Endothelial cell of umbilical vein (primary cell): ENCODE data around the gene EFNA2. TPM values are rescaled to one million over a fixed set of nuclear protein-coding genes. Genes with fewer than 3 reads are reported as not detected.

Source experiments
- BruUV-seq: library from RNA; stranded (reverse); fragments of 400-500 nt; replicated peaks from 2 replicates; lab custom pipeline; 2021; lab: Mats Ljungman, UMichigan
- CTCF ChIA-PET: fragments of 300-600, 350-600 bp; sonication (Branson Sonifier 250); formaldehyde crosslinking; loops from one replicate; lab custom pipeline; 2021; ENCODE audit warnings: antibody characterized with exemption, inconsistent platforms; lab: Charles Lee
- POLR2A ChIA-PET: fragments of 300-600, 350-600 bp; sonication (Branson Sonifier 250); formaldehyde crosslinking; loops from one replicate; lab custom pipeline; 2021; ENCODE audit warnings: antibody characterized with exemption, inconsistent platforms; lab: Charles Lee
- DNase-seq: peaks from one replicate; pipeline ENCODE4 v3.0.0-alpha.2; 2011; ENCODE audit warnings: low read depth, low spot score
- FAIRE-seq: peaks from 2 replicates; lab custom pipeline; 2011; peaks lifted over from hg19 to GRCh38; lab: Jason Lieb, UNC
- H2AFZ ChIP-seq: 2 replicates; pipeline ENCODE4 v1.6.0; 2012; ENCODE audit warnings: low read depth, low read length, control low read depth, inconsistent platforms
- H3K27ac ChIP-seq: 2 replicates; pipeline ENCODE4 v1.5.1; 2011; ENCODE audit warnings: low read depth, mild to moderate bottlenecking, control low read depth, low read length, moderate library complexity; ENCODE audit not compliant: insufficient read depth
- H3K27me3 ChIP-seq, 2 experiments: 2 replicates each; pipeline versions ENCODE4 v1.6.0 to v1.6.1; 2011; ENCODE audit warnings: low read length in 2 of 2, mixed read lengths in 1 of 2; ENCODE audit not compliant: control insufficient read depth in 2 of 2, insufficient read depth in 2 of 2
- H3K36me3 ChIP-seq, 2 experiments: 2 replicates in 1 of 2; 3 replicates in 1 of 2; pipeline ENCODE4 v1.5.1; 2011; ENCODE audit warnings: low read length in 2 of 2, mild to moderate bottlenecking in 1 of 2, moderate library complexity in 1 of 2; ENCODE audit not compliant: control insufficient read depth in 2 of 2, insufficient read depth in 2 of 2; ENCODE audit errors: extremely low read depth in 1 of 2
- H3K4me1 ChIP-seq: 3 replicates; pipeline ENCODE4 v1.5.1; 2011; ENCODE audit warnings: mild to moderate bottlenecking, low read length; ENCODE audit not compliant: control insufficient read depth, insufficient read depth; ENCODE audit errors: extremely low read depth
- H3K4me2 ChIP-seq: 2 replicates; pipeline ENCODE4 v1.6.1; 2011; ENCODE audit warnings: low read length, control low read depth, mixed read lengths; ENCODE audit not compliant: insufficient read depth
- H3K4me3 ChIP-seq, 3 experiments: fragments of 200-600 bp in 1 of 3; sonication (generic), shearing (Covaris generic) in 1 of 3; replicated peaks in 1 of 3; 2 replicates each; pipeline ENCODE4 v1.5.1; 2011 to 2016; ENCODE audit warnings: control low read depth in 3 of 3, low read length in 3 of 3, mild to moderate bottlenecking in 2 of 3, inconsistent platforms in 1 of 3, low read depth in 1 of 3, moderate library complexity in 1 of 3; ENCODE audit not compliant: insufficient read depth in 1 of 3
- H3K79me2 ChIP-seq: 2 replicates; pipeline ENCODE4 v1.6.0; 2012; ENCODE audit warnings: low read length, inconsistent platforms; ENCODE audit not compliant: control insufficient read depth, insufficient read depth
- H3K9ac ChIP-seq: replicated peaks from 2 replicates; pipeline ENCODE3; 2011; ENCODE audit warnings: low read length, control low read depth; ENCODE audit not compliant: insufficient read depth; ENCODE audit errors: extremely low read depth
- H3K9me1 ChIP-seq: replicated peaks from 3 replicates; pipeline ENCODE4 v1.6.0; 2011; ENCODE audit warnings: mild to moderate bottlenecking, low read length; ENCODE audit not compliant: control insufficient read depth, insufficient read depth; ENCODE audit errors: extremely low read depth
- H3K9me3 ChIP-seq: replicated peaks from 2 replicates; pipeline ENCODE4 v1.5.1; 2012; ENCODE audit warnings: low read length, inconsistent platforms; ENCODE audit not compliant: control insufficient read depth, insufficient read depth
- H4K20me1 ChIP-seq: replicated peaks from 2 replicates; pipeline ENCODE3; 2011; ENCODE audit warnings: mild to moderate bottlenecking, low read length; ENCODE audit not compliant: control insufficient read depth, insufficient read depth; ENCODE audit errors: extremely low read depth
- CTCF ChIP-seq, 2 donors: IDR thresholded peaks; 1 replicate in 1 of 2; 2 replicates in 1 of 2; pipeline ENCODE4 v1.5.1; 2011; ENCODE audit warnings: low read length in 2 of 2, mild to moderate bottlenecking in 2 of 2, moderate library complexity in 2 of 2, control low read depth in 1 of 2, inconsistent platforms in 1 of 2, low read depth in 1 of 2; ENCODE audit not compliant: insufficient read depth in 1 of 2; ENCODE audit errors: extremely low read depth in 1 of 2
- EZH2 ChIP-seq: IDR thresholded peaks from 2 replicates; pipeline ENCODE4 v1.6.1; 2012; ENCODE audit warnings: borderline replicate concordance, low read depth, mild to moderate bottlenecking, moderate library complexity, low read length, inconsistent platforms; ENCODE audit not compliant: severe bottlenecking
- FOS ChIP-seq: IDR thresholded peaks from 2 replicates; pipeline ENCODE4 v1.6.1; 2011; ENCODE audit warnings: mild to moderate bottlenecking, low read length, moderate library complexity, borderline replicate concordance; ENCODE audit not compliant: insufficient read depth
- GATA2 ChIP-seq: IDR thresholded peaks from 2 replicates; pipeline ENCODE4 v1.7.0; 2011; ENCODE audit warnings: low read depth, mild to moderate bottlenecking, moderate library complexity, mixed read lengths, low read length; ENCODE audit not compliant: insufficient read length, insufficient read depth
- JUN ChIP-seq: IDR thresholded peaks from 2 replicates; pipeline ENCODE4 v1.6.1; 2011; ENCODE audit warnings: borderline replicate concordance, low read depth; ENCODE audit not compliant: insufficient read length, insufficient read depth
- MAX ChIP-seq: IDR thresholded peaks from 2 replicates; pipeline ENCODE4 v1.6.1; 2011; ENCODE audit not compliant: insufficient read depth, insufficient read length
- MYC ChIP-seq: IDR thresholded peaks from one replicate; pipeline ENCODE4 v1.6.1; 2011; ENCODE audit warnings: mild to moderate bottlenecking, low read depth, low read length
- POLR2A ChIP-seq: IDR thresholded peaks from 2 replicates; pipeline ENCODE4 v1.6.1; 2012; ENCODE audit warnings: low read depth, mild to moderate bottlenecking, control low read depth, low read length
- POLR2AphosphoS5 ChIP-seq: IDR thresholded peaks from 2 replicates; pipeline ENCODE4 v1.6.1; 2012; ENCODE audit warnings: low read depth, mild to moderate bottlenecking, control low read depth, low read length, moderate library complexity; ENCODE audit not compliant: insufficient read depth
- dilution Hi-C: fragments of 300-500 bp; cut with MboI; formaldehyde crosslinking; loops from one replicate; pipeline ENCODE4 v1.15.0; 2019; ENCODE audit warnings: low sequenced_read_pairs; ENCODE audit not compliant: extremely low pct_ligation_motif_present
- intact Hi-C: fragments of 100-400 bp; cut with micrococcal nuclease; formaldehyde crosslinking; loops from one replicate; pipeline ENCODE4 v1.10.0; 2022
- polyA plus RNA-seq, 4 experiments: library from polyadenylated mRNA; depleted of rRNA in 3 of 4; stranded (reverse) in 3 of 4; unstranded in 1 of 4; fragments of >200 nt; gene quantifications; 2 replicates each; pipeline versions ENCODE4 v1.2.1 to v1.2.3, GENCODE V29; 2011 to 2012; ENCODE audit warnings: missing spikeins in 1 of 4
- total RNA-seq: library from RNA; stranded (reverse); gene quantifications from 2 replicates; pipeline ENCODE4 v1.2.3, GENCODE V29; 2021

EFNA2 gene
- total and polyA plus RNA-seq, 2 donors (not counting 3 experiments of a cell fraction or from before 2014, with no cell fraction given), result 0.52 to 1.1 TPM

DNA sequence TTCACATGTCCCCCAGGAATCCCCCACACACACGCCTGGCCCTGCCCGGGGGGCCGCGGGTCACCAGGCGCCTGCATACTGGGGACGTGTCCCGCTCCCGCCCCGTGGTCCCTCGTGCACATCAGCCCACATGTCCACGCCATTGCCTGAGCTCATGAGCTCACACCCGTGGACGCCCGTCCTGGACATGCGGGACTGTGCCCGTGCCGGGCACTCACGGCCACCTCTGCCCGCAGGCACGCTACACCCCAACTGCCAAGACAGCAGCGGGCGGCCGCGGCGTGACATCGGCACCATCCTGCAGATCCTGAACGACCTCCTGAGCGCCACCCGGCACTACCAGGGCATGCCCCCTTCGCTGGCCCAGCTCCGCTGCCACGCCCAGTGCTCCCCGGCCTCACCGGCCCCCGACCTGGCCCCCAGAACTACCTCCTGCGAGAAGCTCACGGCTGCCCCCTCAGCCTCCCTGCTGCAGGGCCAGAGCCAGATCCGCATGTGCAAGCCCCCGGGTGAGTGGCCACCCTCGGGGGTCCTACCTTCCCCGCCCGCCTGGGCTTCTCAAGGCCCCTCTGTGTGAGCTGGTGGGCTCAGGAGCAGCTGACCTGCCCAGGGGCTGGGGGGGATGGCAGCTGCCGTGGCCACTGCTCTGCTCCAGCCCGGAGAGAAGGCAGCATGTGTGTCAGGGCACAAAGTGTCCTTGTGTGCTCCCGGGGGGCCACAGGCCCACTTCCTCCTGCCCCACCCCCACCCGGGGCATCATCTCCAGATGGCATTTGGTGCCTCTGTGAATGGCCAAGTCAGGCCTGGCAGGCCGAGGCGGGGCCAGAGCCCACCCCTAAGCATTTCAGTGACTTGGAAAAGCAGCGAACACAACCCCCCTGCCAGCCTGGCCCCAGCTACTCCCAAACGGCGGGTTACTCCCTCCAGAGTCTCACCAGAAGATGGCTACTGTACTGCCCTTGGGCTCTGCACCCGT, 30.2 kb upstream of the EFNA2 start:
- no peak for DNase-seq
- CTCF ChIA-PET, result interaction anchor here (0.7 to 7.8 kb wide), 3 partner anchors 11 kb away, joined by 6 to 63 read pairs (median 10); no protein-coding TSS in a partner anchor
- peaks cover 54% of the 10 kb centered on the region for H3K79me2 ChIP-seq
- H2AFZ ChIP-seq, result no peak overlapping the region
- H3K4me1 ChIP-seq, result peaks cover 48% of the 10 kb centered on the region
- dilution Hi-C loops, result no loop called here
- POLR2A ChIA-PET, result interaction anchor here (0.8 to 1.2 kb wide), 3 partner anchors 11 to 13 kb away, joined by 3 to 5 read pairs (median 4); partner anchors contain the start of gene CIRBP
- intact Hi-C loops, result no loop called here
- no peak overlapping the region for H3K4me2 ChIP-seq
- H3K27me3 ChIP-seq, result no peaks in the 10 kb centered on the region
- H3K36me3 ChIP-seq, result peaks cover 29 to 34% of the 10 kb centered on the region in 2 experiments
- no peaks in the 10 kb centered on the region for H3K9me3 ChIP-seq
- no peak overlapping the region for H3K4me3 ChIP-seq
- no peaks in the 10 kb centered on the region for H3K9me1 ChIP-seq
- H3K9ac ChIP-seq, result no peak overlapping the region
- H3K27ac ChIP-seq, result no peak overlapping the region
- H4K20me1 ChIP-seq, result no peaks in the 10 kb centered on the region
- TF ChIP-seq GATA2, result no peak
- no peak for TF ChIP-seq POLR2AphosphoS5
- TF ChIP-seq JUN, result no peak
- no peak for TF ChIP-seq CTCF (IDR thresholded peaks at IDR 0.05; ENCODE audit: extremely low read depth in 1 of 2, insufficient read depth in 1 of 2, low read depth in 1 of 2, low read length in 2 of 2)
- TF ChIP-seq MYC, result no peak
- TF ChIP-seq MAX, result no peak
- no peak for TF ChIP-seq FOS
- TF ChIP-seq EZH2, result no peak
- no peak for TF ChIP-seq POLR2A
- no TSS peak for BruUV-seq
- FAIRE-seq, result no peak
